Measurements from ENCODE around the gene LINGO1. TPM values are rescaled to one million over a fixed set of nuclear protein-coding genes. Genes with fewer than 3 reads are reported as not detected.

LINGO1 gene
- total RNA-seq, 2 donors from 2014 or later: 0.78 to 0.99 TPM

- no peaks in the 10 kb centered on the region for H3K9me3 ChIP-seq
- TF ChIP-seq CTCF (IDR thresholded peaks at IDR 0.05): no peak
- TF ChIP-seq POLR2A (IDR thresholded peaks at IDR 0.05): no peak
- H3K4me3 ChIP-seq: no peak overlapping the region
- intact Hi-C loops (cut with DNase I): no loop called here
- DNase-seq (no peak), ATAC-seq (no peak)
- H3K36me3 ChIP-seq (replicated peaks in 1 of 2; ENCODE audit: insufficient read depth in 1 of 2, low read depth in 2 of 2): no peaks in the 10 kb centered on the region
- H3K27ac ChIP-seq: no peak overlapping the region
- 88 to 94% methylated on average over 4 of the region's 4 CpGs for WGBS, 2 donors
- no peaks in the 10 kb centered on the region for H3K27me3 ChIP-seq
- H3K4me1 ChIP-seq: peaks cover 8% of the 10 kb centered on the region
Measured at GRCh38 chr15:77573802-77574201, 58.9 kb downstream of the LINGO1 start.

- no peak for ATAC-seq
- intact Hi-C loops (cut with DNase I): no loop called here
- 77 to 83% methylated on average over 2 to 4 of the region's 4 CpGs for WGBS, 2 donors
- DNase-seq: no peak
- H3K4me1 ChIP-seq: peaks cover 14% of the 10 kb centered on the region
- H3K27ac ChIP-seq: no peak overlapping the region
- no peak for TF ChIP-seq POLR2A (IDR thresholded peaks at IDR 0.05)
- no peak for TF ChIP-seq CTCF (IDR thresholded peaks at IDR 0.05)
- H3K36me3 ChIP-seq (replicated peaks in 1 of 2; ENCODE audit: insufficient read depth in 1 of 2, low read depth in 2 of 2): no peaks in the 10 kb centered on the region
- H3K9me3 ChIP-seq: no peaks in the 10 kb centered on the region
- H3K27me3 ChIP-seq: no peaks in the 10 kb centered on the region
- H3K4me3 ChIP-seq: no peak overlapping the region
Measured at GRCh38 chr15:77572186-77572585, 60.5 kb downstream of the LINGO1 start.

GRCh38 chr15:77571741-77572140, 61.0 kb downstream of the LINGO1 start:
- H3K27me3 ChIP-seq: no peaks in the 10 kb centered on the region
- ATAC-seq: no peak
- TF ChIP-seq POLR2A (IDR thresholded peaks at IDR 0.05): no peak
- no peak overlapping the region for H3K27ac ChIP-seq
- no peaks in the 10 kb centered on the region for H3K9me3 ChIP-seq
- DNase-seq: no peak
- peaks cover 14% of the 10 kb centered on the region for H3K4me1 ChIP-seq
- intact Hi-C loops (cut with DNase I): no loop called here
- WGBS, 2 donors: 80 to 83% methylated on average over 1 to 15 of the region's 15 CpGs
- H3K36me3 ChIP-seq (replicated peaks in 1 of 2; ENCODE audit: insufficient read depth in 1 of 2, low read depth in 2 of 2): no peaks in the 10 kb centered on the region
- no peak overlapping the region for H3K4me3 ChIP-seq

GRCh38 chr15:77571181-77571580, 61.5 kb downstream of the LINGO1 start:
- peaks cover 14% of the 10 kb centered on the region for H3K4me1 ChIP-seq
- no peak overlapping the region for H3K4me3 ChIP-seq
- TF ChIP-seq POLR2A (IDR thresholded peaks at IDR 0.05) (no peak), CTCF (IDR thresholded peaks at IDR 0.05) (no peak)
- DNase-seq (no peak), ATAC-seq (no peak)
- H3K27me3 ChIP-seq: no peaks in the 10 kb centered on the region
- intact Hi-C loops (cut with DNase I): no loop called here
- 83% methylated on average over 5 of the region's 6 CpGs; no CpG with 5 or more reads in 1 of the 2 donors for WGBS, 2 donors
- H3K27ac ChIP-seq: no peak overlapping the region
- no peaks in the 10 kb centered on the region for H3K9me3 ChIP-seq
- H3K36me3 ChIP-seq (replicated peaks in 1 of 2; ENCODE audit: insufficient read depth in 1 of 2, low read depth in 2 of 2): no peaks in the 10 kb centered on the region

GRCh38 chr15:77569729-77570125, 63.0 kb downstream of the LINGO1 start:
- Histone ChIP-seq H3K4me1 (peaks cover 14% of the 10 kb centered on the region), H3K27ac (peak overlapping the region in 3 of 4 donors; percentile 9 to 45 (median 26)), H3K4me3 (no peak overlapping the region), H3K9me3 (no peaks in the 10 kb centered on the region), H3K36me3 (replicated peaks in 1 of 2; ENCODE audit: insufficient read depth in 1 of 2, low read depth in 2 of 2) (no peaks in the 10 kb centered on the region), H3K27me3 (no peaks in the 10 kb centered on the region)
- intact Hi-C loops (cut with DNase I): no loop called here
- TF ChIP-seq CTCF (IDR thresholded peaks at IDR 0.05): no peak
- no peak for TF ChIP-seq POLR2A (IDR thresholded peaks at IDR 0.05)
- WGBS, 2 donors: 14 to 36% methylated on average over 6 of the region's 6 CpGs
- DNase-seq: no peak
- ATAC-seq: peak; percentile 24
